Ishikawa (cell line): ENCODE results near the gene OR6T1.

Experiments used
- CEBPB ChIP-seq: IDR thresholded peaks from 2 replicates; pipeline ENCODE4 v1.6.1; 2012
- EGR1 ChIP-seq: IDR thresholded peaks from 2 replicates; pipeline ENCODE4 v1.6.1; 2012
- RAD21 ChIP-seq: IDR thresholded peaks from 2 replicates; pipeline ENCODE4 v1.6.1; 2012; ENCODE audit warnings: low read depth
- REST ChIP-seq: IDR thresholded peaks from 2 replicates; pipeline ENCODE4 v1.6.1; 2012; ENCODE audit warnings: low read depth, mild to moderate bottlenecking
- TAF1 ChIP-seq: IDR thresholded peaks from 2 replicates; pipeline ENCODE4 v1.6.1; 2012; ENCODE audit warnings: low read depth, mild to moderate bottlenecking
- TCF12 ChIP-seq: IDR thresholded peaks from 2 replicates; pipeline ENCODE4 v1.6.1; 2012; ENCODE audit warnings: low read depth
- TEAD4 ChIP-seq: IDR thresholded peaks from 2 replicates; pipeline ENCODE4 v1.6.1; 2012
- YY1 ChIP-seq: IDR thresholded peaks from 2 replicates; pipeline ENCODE4 v1.6.1; 2012; ENCODE audit warnings: low read depth

- no peak for TF ChIP-seq REST
- TF ChIP-seq CEBPB: no peak
- no peak for TF ChIP-seq EGR1
- TF ChIP-seq TAF1: no peak
- no peak for TF ChIP-seq YY1
- no peak for TF ChIP-seq TCF12
- TF ChIP-seq RAD21: no peak
- TF ChIP-seq TEAD4: no peak
Measured at GRCh38 chr11:123979311-123979710, 35.7 kb upstream of the OR6T1 start.
